SK-N-MC (cell line): ENCODE data around the gene ARVCF.

ENCODE experiments used
- EZH2 ChIP-seq: fragments of 200-600 bp; sonication (generic); IDR thresholded peaks from one replicate; pipeline ENCODE4 v1.6.1; 2017; ENCODE audit warnings: antibody characterized with exemption
- POLR2AphosphoS5 ChIP-seq: IDR thresholded peaks from 2 replicates; pipeline ENCODE4 v1.6.1; 2012; ENCODE audit warnings: mild to moderate bottlenecking, low read depth, low read length, borderline replicate concordance

DNA sequence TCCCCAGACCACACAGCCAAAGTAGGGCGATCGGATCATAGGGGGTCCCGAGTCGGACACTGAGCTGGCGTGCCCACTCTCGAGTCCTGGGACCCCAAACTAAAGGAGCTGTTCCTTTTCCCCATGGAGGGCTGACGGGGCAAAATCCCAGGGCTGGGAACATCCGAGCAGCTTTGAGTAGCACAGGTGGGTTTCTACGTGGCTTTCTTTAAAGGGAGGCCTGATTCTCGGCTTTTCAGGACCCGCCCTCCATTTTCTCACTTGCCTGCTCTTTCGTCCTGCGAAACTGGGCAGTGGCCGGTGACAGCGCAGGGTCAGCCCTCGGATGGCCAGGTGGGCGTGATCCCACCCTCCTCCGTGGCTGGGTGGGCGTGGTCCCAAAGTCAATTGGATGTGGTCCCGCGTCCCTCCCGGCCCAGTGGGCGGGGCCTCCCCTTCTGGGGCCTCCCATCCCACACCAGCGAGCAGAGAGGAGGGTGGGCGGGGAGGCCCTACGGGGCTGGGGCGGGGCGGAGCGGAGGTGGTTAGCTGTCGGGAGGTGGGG, 57.5 kb downstream of the ARVCF start:
- TF ChIP-seq EZH2 = no peak
- peak; percentile 33; the same call in 1 of the 2 replicates for TF ChIP-seq POLR2AphosphoS5
